ENCODE measurements around the gene MYO1E.
A peak's percentile ranks its signal among the peaks of the same experiment; 100 is the strongest.

Gene MYO1E

DNA sequence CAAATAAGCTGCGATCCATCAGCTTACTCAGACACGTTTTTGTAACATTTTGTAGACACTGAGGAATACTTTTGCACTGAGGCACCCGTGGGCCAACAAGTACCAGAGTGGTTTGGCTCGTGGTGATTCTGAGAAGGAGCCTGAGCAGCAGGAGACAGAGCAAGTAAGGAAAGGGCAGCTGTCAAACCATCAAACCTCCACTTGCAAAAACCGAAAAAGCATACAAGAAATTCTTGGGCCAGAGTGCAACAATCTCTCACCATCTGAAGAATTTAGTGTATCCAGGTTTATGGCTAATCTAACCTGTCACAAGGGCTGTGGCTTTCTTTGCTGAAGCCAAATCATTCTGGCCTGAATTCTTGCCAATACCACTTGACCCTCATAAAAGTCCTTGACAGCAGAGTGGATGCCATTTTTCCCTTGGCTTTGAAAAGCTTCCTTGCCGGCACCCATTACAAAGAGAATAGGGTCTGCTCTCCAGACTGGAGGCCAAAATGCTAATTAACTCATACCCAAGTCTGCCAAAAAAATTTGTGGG, 56.7 kb downstream of the MYO1E start:
- DNase-seq (ENCODE audit: low spot score) = no peak
- TF ChIP-seq, protein P1, sequence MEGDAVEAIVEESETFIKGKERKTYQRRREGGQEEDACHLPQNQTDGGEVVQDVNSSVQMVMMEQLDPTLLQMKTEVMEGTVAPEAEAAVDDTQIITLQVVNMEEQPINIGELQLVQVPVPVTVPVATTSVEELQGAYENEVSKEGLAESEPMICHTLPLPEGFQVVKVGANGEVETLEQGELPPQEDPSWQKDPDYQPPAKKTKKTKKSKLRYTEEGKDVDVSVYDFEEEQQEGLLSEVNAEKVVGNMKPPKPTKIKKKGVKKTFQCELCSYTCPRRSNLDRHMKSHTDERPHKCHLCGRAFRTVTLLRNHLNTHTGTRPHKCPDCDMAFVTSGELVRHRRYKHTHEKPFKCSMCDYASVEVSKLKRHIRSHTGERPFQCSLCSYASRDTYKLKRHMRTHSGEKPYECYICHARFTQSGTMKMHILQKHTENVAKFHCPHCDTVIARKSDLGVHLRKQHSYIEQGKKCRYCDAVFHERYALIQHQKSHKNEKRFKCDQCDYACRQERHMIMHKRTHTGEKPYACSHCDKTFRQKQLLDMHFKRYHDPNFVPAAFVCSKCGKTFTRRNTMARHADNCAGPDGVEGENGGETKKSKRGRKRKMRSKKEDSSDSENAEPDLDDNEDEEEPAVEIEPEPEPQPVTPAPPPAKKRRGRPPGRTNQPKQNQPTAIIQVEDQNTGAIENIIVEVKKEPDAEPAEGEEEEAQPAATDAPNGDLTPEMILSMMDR (IDR thresholded peaks at IDR 0.05; ENCODE audit: extremely low read depth, missing control alignments) = no peak

GRCh38 chr15:59313641-59314332, 58.9 kb downstream of the MYO1E start:
- TF ChIP-seq, protein P1 (IDR thresholded peaks at IDR 0.05; ENCODE audit: extremely low read depth, missing control alignments) = no peak
- DNase-seq (ENCODE audit: low spot score) = peak; percentile 54

GRCh38 chr15:59312205-59312604, 60.5 kb downstream of the MYO1E start:
- no peak for DNase-seq (ENCODE audit: low spot score)
- TF ChIP-seq, protein P1 (IDR thresholded peaks at IDR 0.05; ENCODE audit: extremely low read depth, missing control alignments) = no peak

- TF ChIP-seq, protein P1 (IDR thresholded peaks at IDR 0.05; ENCODE audit: extremely low read depth, missing control alignments) = no peak
- no peak for DNase-seq (ENCODE audit: low spot score)
Measured at GRCh38 chr15:59311195-59311594, 61.5 kb downstream of the MYO1E start.

- TF ChIP-seq, protein P1 (IDR thresholded peaks at IDR 0.05; ENCODE audit: extremely low read depth, missing control alignments) = no peak
Measured at GRCh38 chr15:59309405-59309804, 63.3 kb downstream of the MYO1E start.

DNA sequence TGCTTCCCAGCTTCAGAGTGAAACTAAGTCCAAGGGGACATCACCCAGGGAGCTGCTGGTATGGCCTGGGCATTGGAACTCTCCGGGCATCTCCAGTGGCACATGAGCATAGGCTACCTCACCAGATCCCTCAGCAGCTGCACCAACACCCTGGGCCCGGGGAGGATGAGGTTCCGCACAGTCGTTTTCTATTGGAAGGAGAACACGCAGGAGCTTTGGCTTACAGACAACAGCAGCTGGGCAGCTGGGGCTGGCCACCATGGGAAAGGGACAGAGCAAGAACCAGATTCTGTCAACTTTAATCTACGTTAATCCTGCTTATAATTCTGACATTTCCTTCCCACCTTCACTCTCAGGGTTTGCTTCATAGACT, 65.5 kb downstream of the MYO1E start:
- TF ChIP-seq, protein P1 (IDR thresholded peaks at IDR 0.05; ENCODE audit: extremely low read depth, missing control alignments) = no peak

More at GRCh38 chr15:59309405-59309804, 63.3 kb downstream of the MYO1E start:
- no peak for DNase-seq (ENCODE audit: low spot score)

GRCh38 chr15:59306520-59307164, 66.0 kb downstream of the MYO1E start:
- TF ChIP-seq, protein P1 (IDR thresholded peaks at IDR 0.05; ENCODE audit: extremely low read depth, missing control alignments) = no peak
- DNase-seq (ENCODE audit: low spot score) = no peak

More for the DNA sequence above, 65.5 kb downstream of the MYO1E start:
- DNase-seq (ENCODE audit: low spot score) = no peak
